HL-60 (cell line): ENCODE data around the gene NRF1.
A peak's percentile ranks its signal among the peaks of the same experiment; 100 is the strongest.
"Not testable (repeated sequence)": the region's sequence is repeated elsewhere in the genome, so short reads cannot be mapped to it uniquely, and the experiment has no call there.

Source experiments
- DNase-seq, 2 experiments: peaks; one replicate each; pipeline ENCODE4 v3.0.0-alpha.2; 2010 to 2020; ENCODE audit warnings: low read depth in 1 of 2, low spot score in 1 of 2
- H3K27ac ChIP-seq: fragments of 250-450 bp; sonication (Bioruptor Pico); replicated peaks from 2 replicates; pipeline ENCODE4 v1.5.1; 2020; ENCODE audit warnings: mild to moderate bottlenecking, moderate library complexity
- H3K27me3 ChIP-seq: fragments of 250-450 bp; sonication (Bioruptor Pico); 2 replicates; pipeline ENCODE4 v1.5.1; 2021; ENCODE audit warnings: mild to moderate bottlenecking, moderate library complexity; ENCODE audit not compliant: insufficient read depth, poor library complexity, severe bottlenecking
- H3K4me3 ChIP-seq: replicated peaks from 2 replicates; pipeline ENCODE4 v1.5.1; 2011; ENCODE audit warnings: mild to moderate bottlenecking, control low read depth, low read length; ENCODE audit not compliant: insufficient read depth
- CTCF ChIP-seq: IDR thresholded peaks from one replicate; pipeline ENCODE4 v1.5.1; 2011; ENCODE audit warnings: low read length, control low read depth, inconsistent platforms; ENCODE audit not compliant: insufficient read depth
- GABPA ChIP-seq: IDR thresholded peaks from 2 replicates; pipeline ENCODE4 v1.6.1; 2012; ENCODE audit warnings: low read depth
- POLR2AphosphoS5 ChIP-seq: IDR thresholded peaks from 2 replicates; pipeline ENCODE4 v1.6.1; 2012; ENCODE audit warnings: low read depth
- REST ChIP-seq: IDR thresholded peaks from 2 replicates; pipeline ENCODE4 v1.6.1; 2012; ENCODE audit warnings: low read depth; ENCODE audit not compliant: insufficient replicate concordance
- SPI1 ChIP-seq: IDR thresholded peaks from 2 replicates; pipeline ENCODE4 v1.6.1; 2012; ENCODE audit warnings: low read depth, mild to moderate bottlenecking, borderline replicate concordance

NRF1 gene

GRCh38 chr7:129634361-129635034, 23.0 kb downstream of the NRF1 start:
- DNase-seq = no peak
- Histone ChIP-seq H3K4me3 (no peak overlapping the region), H3K27me3 (no peaks in the 10 kb centered on the region), H3K27ac (no peak overlapping the region; the same call in 1 of the 2 replicates)
- TF ChIP-seq CTCF (no peak), POLR2AphosphoS5 (no peak), GABPA (no peak), REST (no peak), SPI1 (no peak)

GRCh38 chr7:129635300-129636029, 23.9 kb downstream of the NRF1 start:
- no peak for TF ChIP-seq REST
- peak; percentile 80 for TF ChIP-seq CTCF
- TF ChIP-seq GABPA = no peak
- no peak for TF ChIP-seq SPI1
- TF ChIP-seq POLR2AphosphoS5 = no peak
- peak in 1 of 2 experiments; percentile 84 for DNase-seq
- H3K27me3 ChIP-seq = no peaks in the 10 kb centered on the region
- no peak overlapping the region; the same call in 1 of the 2 replicates for H3K27ac ChIP-seq
- no peak overlapping the region for H3K4me3 ChIP-seq

GRCh38 chr7:129636030-129636550, 24.6 kb downstream of the NRF1 start:
- H3K27ac ChIP-seq, H3K4me3 ChIP-seq, DNase-seq, H3K27me3 ChIP-seq: not testable (repeated sequence)

- TF ChIP-seq SPI1 = no peak
- TF ChIP-seq GABPA = no peak
- no peak for TF ChIP-seq CTCF
- no peak for TF ChIP-seq POLR2AphosphoS5
- TF ChIP-seq REST = no peak
These were observed 25.1 kb downstream of the NRF1 start for GRCh38 chr7:129636641-129637040.

More at GRCh38 chr7:129636641-129637040, 25.1 kb downstream of the NRF1 start:
- DNase-seq = no peak
- H3K27me3 ChIP-seq = no peaks in the 10 kb centered on the region
- no peak overlapping the region for H3K27ac ChIP-seq
- H3K4me3 ChIP-seq = no peak overlapping the region
